NCI-H2196 (cell line): ENCODE data around the gene ALOX5AP.
"Not testable (repeated sequence)": the region's sequence is repeated elsewhere in the genome, so short reads cannot be mapped to it uniquely, and the experiment has no call there.

Source experiments
- DNase-seq: peaks from one replicate; lab custom pipeline; 2025; ENCODE audit not compliant: unreplicated experiment; lab: John Stamatoyannopoulos, UW

The ALOX5AP gene

GRCh38 chr13:30737511-30738337 lies 2.4 kb downstream of the ALOX5AP start:
- DNase-seq = no peak

- no peak for DNase-seq
Observed at GRCh38 chr13:30738526-30739236, 3.3 kb downstream of the ALOX5AP start.

GRCh38 chr13:30739237-30739528 lies 3.8 kb downstream of the ALOX5AP start:
- no peak for DNase-seq

GRCh38 chr13:30739761-30740642 lies 4.7 kb downstream of the ALOX5AP start:
- DNase-seq = no peak

GRCh38 chr13:30742901-30743300 lies 7.6 kb downstream of the ALOX5AP start:
- no peak for DNase-seq

GRCh38 chr13:30743319-30744055 lies 8.1 kb downstream of the ALOX5AP start:
- DNase-seq = no peak

GRCh38 chr13:30744056-30744680 lies 8.8 kb downstream of the ALOX5AP start:
- no peak for DNase-seq

GRCh38 chr13:30744681-30745077 lies 9.3 kb downstream of the ALOX5AP start:
- no peak for DNase-seq

DNA sequence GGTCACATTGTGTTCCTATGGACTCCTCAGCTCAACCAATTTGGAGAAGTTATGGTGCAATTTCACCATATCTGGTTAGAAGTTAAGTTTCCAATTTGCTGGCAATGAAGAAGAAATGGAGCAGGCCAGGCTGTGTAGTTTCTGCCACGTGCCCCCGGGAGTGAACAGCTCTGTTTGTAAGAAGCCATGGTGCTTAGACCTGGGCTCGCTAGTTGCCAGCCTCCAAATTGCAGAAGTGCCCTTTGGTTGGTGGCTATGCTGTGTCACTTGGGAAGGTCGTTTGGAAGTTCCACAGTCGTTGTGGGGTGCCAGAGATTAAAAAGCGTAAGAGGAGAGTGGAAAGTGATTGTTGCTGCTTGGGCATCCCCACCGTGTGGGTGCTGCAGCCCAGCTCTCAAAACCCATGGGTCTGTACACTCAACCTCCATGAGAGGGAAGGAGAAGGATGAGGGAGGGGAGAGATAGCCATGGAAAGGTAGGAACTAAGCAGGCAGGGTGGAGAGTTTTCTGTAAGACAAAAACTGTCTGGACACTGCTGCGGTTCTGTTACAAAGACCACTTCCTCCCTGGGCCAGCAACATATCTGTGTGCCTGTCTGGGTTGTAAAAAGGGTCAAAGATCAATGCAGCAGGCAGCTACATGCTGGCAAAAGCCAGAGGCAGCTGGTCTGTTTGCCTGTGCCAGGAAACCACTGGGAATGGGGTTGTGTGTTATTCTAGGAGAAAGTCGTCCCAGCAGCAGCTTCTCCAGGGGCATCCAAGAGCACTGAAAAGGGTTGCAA lies 10.8 kb downstream of the ALOX5AP start:
- no peak for DNase-seq

- DNase-seq = no peak
Observed at GRCh38 chr13:30746791-30747190, 11.4 kb downstream of the ALOX5AP start.

DNA sequence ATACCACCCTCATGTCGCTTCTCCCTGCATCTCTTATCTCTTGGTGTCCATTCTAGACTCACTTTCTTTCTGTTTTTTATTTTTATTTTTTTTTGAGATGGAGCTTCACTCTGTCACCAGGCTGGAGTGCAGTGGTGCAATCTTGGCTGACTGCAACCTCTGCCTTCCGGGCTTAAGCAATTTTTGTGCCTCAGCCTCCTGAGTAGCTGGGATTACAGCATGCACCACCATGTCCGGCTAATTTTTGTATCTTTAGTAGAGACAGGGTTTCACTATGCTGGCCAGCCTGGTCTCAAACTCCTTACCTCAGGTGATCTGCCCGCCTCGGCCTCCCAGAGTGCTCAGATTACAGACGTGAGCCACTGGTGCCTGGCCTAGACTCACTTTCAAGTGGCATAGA lies 12.5 kb downstream of the ALOX5AP start:
- DNase-seq = not testable (repeated sequence)

GRCh38 chr13:30748717-30749116 lies 13.4 kb downstream of the ALOX5AP start:
- DNase-seq = no peak

GRCh38 chr13:30750036-30750435 lies 14.7 kb downstream of the ALOX5AP start:
- DNase-seq = no peak

DNA sequence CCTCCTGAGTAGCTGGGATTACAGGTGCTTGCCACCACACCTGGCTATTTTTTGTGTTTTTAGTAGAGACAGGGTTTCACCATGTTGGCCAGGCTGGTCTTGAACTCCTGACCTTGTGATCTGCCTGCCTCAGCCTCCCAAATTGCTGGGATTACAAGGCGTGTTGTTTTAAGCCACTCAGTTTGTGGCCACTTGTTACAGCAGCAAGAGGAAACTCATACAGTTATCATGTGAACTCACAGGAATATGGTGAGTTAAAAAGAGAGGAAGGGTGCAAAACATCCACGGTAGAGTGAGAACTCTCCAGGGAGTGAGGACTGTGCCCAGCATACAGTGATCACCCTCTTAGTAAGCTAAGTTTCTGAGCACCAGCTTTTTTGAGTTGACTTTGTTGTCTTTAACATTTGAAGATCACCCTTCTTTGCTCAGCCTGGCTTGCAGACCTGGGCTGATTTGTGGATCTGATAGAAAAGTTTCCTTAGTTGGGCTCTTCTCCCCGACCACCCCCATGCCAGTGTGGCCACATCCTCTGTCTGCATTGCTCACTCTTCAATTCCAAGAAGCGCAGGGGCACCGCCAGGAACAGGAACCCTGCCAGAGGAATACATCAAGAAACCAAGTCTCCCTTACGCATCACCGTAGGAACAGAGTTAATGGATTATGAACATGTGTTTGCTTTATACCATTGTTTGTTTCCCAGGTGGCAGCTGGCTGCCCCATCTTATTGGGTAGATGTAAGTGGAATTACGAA lies 16.0 kb downstream of the ALOX5AP start:
- no peak for DNase-seq

- no peak for DNase-seq
Observed at GRCh38 chr13:30752201-30752797, 17.0 kb downstream of the ALOX5AP start.

- DNase-seq = no peak
Observed at GRCh38 chr13:30753030-30753616, 17.8 kb downstream of the ALOX5AP start.

- no peak for DNase-seq
Observed at GRCh38 chr13:30755678-30756077, 20.3 kb downstream of the ALOX5AP start.

DNA sequence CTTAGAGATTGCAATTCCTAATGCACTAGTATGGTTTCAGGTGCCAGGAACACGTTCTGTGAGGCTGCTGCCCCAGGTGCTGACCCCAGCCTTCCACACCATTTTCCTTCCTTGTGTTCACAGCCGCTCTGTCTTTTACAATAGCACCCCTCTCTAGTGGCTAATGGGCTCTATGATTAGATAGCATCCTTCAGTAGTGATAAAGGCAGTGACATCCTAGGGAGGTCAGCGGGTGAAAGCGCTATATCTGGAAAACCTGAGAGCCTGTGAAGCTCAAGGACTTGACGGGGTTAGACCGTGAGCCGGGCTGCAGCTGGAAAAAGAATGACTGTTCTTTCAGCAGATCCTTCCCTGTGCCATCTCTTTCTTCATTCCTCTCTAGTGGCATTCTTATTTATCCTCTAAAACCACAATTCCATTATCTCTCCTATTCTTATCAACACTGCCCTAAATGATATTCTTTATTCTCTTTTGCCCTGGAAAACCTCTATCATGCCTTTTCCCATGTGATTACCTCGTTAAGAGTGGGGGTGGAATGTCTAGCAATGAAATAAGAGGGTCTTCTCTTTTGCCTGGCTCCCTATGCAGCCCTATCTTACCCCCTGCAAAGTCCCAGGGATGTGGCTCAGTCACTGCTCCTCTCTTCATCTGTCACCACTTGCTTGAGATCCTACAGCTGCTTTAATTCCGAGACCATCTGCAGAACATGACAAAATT lies 21.8 kb downstream of the ALOX5AP start:
- no peak for DNase-seq
